Measurements from ENCODE around the gene CA10.

CA10 gene

DNA sequence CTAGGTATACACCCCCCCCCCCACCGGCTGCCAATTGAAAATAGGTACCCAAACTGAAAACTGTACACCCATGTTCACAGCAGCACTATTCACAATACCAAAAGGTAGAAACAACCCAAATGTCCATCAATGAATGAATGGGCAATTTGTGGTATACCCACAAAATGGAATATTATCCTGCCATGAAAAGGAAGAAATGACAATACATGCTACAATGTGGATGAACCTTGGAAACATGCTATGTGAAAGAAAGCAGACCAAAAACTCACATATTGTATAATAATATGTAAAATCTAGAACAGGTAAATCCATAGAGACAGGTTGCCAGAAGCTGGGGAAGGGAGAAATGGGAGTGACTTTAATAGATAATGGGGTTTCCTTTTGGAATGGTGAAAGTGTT, 480.6 kb downstream of the CA10 start:
- no peak for DNase-seq (ENCODE audit: low spot score)

DNA sequence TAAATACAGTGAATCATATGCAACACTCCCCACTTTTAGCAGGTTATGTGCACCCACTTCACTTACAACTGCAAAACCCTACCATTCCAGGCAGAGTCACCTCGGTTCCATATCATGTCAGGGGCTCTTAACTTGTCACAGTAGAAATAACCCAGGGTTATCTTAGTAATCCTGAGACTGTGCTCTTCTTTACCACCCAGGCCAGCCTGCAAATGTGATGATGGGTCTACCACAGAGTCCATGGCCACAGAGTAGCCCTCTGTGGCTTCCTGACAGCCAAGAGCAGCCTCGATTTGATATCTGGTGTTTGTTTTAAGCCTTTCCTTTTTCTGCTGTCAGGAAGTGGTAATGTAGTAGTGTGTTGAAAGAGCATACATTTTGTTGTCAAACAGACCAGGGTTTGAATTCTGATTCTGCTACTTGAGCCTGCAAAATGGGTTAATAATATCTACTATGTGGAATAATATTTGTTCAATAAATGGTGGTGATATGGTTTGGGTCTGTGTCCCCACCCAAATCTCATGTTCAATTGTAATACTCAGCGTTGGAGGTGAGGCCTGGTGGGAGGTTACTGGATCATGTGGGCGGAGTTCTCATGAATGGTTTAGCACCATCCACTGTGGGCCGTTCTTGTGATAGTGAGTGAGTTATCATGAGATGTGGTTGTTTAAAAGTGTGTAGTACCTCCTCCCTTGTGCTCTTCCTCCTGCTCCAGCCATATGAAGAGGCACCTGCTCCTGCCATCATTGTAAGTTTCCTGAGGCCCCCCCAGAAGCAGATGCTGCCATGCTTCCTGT, 481.6 kb downstream of the CA10 start:
- DNase-seq (ENCODE audit: low spot score), result no peak

DNA sequence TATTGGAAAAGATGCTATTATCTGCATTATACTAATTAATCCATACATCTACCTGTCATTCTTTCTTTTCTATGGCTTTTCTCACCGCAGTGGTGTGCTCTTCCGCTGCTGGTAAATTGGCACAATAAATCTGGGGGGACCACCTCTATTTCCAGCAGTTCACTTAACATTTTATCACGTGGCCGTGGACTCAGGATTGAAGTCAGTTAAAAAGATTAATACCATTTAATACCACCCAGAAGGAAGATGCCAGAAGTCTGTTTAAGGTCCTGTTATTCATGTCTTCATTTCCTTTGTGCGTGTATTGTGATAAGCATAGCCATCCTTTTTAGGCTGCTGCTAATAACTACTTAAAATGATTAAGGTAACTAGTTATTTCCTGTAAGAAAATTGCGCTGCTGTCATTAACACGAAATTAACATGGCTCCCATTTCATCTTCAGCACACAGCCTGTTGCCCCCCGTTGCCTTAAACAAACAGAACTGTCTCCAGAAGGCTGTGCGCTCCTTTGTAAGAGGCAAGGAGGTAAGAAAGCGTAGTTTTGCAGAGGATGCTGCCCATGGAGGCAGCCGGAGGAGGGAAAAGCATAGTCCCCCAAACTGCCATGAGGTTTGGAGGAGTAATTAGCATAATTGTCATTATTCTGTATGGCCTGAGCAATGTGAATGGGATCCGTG, 483.8 kb downstream of the CA10 start:
- no peak for DNase-seq (ENCODE audit: low spot score)

DNA sequence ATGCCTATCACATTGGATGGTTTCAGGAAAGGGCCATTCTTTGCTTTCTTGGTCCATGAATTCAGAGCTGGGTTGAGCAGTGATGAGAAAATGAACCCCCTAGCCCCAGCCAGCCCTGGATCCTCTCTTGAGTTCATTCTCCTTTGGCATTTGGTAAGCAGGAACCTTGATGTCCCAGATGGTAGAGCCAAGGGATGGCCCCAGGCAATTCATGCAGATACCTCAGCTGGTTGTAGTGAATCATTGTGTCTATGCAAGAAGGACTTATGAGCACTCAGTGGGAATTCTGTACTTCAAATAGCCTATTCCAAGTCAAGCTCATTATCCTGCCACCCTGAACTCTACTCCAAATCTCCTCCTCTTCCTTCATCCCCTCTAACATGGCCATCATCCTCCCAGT, 485.4 kb downstream of the CA10 start:
- no peak for DNase-seq (ENCODE audit: low spot score)

DNA sequence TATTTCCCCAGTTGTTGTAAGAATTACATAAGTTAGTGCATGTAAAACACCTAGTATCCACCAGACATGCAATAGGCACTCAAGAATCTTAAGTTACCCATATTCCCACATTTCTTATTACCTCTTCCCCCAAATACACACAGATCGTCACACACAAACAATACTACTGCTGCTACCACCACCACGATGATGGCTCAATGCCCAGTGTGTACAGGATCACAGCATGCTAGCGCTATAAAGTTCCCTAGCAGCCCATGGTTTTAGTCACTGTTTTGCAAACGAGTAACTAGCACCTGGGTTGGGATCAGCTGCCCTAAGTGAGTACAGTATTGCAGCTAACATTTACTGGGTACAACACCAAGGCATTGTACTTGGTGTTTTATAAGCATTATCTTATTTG, 486.4 kb downstream of the CA10 start:
- DNase-seq (ENCODE audit: low spot score), result no peak

DNA sequence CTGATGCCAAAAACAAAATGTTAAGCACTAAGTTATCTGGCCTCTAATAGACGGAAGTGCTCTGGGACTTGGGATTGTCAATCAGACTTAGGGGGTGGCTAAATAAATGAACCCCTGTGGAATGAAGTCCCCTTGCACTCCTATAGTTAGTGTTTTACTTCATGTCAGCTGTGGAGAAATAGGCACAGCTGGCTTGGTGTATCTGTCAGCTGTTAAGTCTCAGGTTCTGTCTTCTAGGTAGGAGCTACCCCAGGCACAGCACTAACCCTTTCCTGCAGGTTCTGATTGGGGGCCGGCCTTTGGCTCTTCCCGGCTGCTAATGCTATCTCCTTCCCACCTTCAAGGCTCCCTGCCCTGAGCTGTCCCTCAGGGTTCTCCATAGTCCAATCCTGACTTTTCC, 487.6 kb downstream of the CA10 start:
- no peak for DNase-seq (ENCODE audit: low spot score)

DNA sequence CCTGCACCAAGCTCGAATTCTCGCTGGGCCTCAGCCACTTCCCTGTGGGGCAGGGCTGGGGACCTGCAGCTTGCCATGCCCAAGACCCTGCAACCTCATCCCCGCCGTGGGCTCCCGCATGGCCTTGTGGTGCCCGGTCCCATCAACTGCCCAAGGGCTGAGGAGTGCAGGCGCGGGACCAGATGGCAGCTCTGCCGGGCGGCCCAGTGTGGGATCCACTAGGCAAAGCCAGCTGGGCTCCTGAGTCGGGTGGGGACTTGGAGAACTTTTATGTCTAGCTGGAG, 489.6 kb downstream of the CA10 start:
- DNase-seq (ENCODE audit: low spot score), result no peak

DNA sequence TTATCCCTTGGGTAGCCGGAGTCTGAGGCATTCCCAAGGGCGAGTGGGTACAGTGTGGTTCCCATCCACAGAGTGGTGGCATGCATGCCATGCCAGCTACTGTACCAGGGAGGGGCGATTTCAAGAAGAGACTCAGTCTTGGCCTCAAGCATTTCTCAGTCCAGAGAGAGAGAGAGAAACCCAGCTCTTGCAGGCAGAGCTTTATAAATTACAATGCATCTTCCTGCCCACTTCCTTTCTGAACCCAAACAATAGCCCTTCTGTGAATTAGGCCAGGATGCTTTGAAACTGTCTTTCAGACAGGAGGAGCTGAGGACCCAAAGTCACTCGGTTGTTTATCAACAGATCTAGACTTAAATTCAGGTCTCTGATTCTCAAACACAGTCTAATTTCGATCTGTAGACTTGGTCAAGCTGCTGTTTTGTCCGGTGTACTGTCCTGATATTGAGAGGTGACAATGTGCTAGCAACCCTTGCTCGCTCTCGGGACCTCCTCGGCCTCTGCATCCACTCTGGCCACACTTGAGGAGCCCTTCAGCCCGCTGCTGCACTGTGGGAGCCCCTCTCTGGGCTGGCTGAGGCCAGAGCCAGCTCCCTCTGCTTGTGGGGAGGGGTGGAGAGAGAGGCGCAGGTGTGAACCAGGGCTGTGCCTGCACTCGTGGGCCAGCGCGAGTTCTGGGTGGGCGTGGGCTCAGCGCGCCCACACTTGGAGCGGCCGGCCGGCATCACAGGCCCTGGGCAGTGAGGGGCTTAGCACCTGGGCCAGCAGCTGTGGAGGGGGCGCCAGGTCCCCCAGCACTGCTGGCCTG, 490.2 kb downstream of the CA10 start:
- DNase-seq (ENCODE audit: low spot score), result no peak

DNA sequence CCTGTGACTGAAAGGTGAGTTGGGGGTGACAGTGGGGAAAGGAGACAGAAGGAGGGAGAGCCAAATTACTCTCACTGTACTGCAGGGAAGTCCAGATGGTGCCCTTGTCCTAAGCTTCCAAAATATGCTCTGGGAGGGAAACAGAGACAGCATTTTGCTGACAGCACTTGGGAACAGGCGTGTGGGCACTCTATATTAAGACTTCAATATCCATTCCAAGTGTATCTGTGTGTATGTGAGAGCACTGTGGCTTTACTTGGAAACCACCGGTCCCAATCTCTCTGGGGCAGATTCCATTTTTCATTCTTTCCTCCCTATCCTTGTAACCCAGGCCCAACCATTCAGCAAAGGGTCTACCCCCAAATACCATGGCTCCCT, 490.8 kb downstream of the CA10 start:
- no peak for DNase-seq (ENCODE audit: low spot score)

DNA sequence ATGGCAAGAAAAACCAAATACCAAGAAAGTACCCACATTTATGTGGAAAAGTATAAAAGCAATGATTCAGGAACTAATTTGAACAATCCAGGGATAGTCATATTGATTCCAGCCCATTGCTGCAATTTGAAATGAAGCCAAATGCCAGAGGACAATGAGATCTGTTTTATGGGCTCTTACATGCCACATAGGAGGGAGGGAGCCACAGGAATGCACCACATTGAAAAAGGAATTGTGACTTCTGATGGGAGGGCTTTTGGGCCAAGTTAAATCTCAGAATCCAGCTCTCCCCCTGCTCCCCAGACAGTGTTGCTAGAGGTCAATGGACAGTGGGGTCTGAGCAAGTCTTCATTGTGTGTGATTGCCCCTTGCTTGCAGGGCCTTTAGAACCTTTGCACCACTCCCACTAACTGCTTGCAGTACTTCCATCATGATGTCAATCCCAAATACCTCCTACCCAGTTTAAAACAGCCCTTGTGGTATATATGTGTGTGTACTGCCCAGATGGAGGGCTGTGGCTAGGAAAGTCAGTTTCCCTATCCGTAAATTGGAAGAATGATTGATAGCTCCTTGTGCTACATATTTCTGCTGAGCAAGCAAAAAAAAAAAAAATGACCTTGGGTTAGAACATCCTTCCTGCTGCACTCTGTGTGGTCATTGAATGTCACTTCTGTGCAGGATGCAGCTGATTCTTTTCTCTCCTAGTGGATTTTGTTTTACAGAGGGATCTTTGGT, 491.4 kb downstream of the CA10 start:
- no peak for DNase-seq (ENCODE audit: low spot score)

DNA sequence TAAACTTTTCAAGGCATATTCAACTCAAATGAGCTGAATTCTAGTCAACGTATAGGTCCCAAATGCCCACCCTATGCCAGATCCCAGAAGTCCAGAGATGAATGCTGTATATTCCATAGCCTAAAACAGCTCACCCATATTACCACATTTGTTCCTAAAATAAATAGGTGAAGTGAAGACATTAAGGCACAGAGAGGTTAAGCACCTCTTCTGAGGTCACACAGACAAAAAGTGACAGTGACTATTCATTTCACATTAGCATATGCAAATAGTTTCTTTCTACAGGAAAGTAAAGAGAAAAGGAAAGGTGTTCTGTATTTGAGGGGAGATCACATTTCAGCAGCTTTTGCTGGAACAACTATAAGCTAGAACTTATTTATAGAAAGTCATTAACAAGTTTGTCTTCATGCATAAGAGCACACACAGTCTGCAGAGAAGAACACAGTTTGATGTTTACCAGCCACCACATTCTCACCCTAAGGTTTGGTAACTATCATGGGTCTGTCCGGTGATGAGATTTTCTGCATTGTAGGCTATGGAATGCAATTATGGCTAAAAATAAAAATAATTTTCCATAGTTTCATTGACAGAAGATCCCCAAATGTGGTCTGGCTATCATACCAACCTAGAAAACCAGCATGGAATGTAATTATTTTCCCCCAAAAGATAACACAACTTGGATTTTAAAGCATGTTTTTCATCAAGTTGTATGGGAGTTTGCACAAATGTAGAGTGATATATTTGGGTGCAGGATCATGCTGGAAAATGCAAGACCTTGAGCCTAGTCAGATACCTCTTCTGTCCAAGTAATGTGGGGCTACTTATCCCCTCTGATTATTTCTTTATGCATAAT, 496.1 kb downstream of the CA10 start:
- DNase-seq (ENCODE audit: low spot score), result no peak

DNA sequence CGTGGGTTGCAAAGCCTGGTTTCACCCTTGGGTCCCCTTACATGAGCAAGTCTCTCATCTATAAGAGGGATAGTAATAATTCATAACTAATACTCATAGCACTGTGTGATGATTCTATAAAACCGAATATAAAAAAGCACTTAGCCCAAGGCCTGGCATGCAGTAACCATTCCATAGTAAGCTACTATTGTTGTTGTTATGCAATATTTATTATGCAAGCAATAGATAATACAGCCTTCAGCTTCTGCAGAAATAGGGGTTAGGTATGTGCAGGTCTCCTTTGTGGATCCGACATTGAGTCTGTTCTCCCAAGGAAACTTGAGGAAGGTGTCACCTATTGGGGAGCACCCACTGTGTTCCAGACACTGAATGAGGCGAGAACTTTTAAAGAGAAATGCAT, 497.1 kb downstream of the CA10 start:
- no peak for DNase-seq (ENCODE audit: low spot score)

DNA sequence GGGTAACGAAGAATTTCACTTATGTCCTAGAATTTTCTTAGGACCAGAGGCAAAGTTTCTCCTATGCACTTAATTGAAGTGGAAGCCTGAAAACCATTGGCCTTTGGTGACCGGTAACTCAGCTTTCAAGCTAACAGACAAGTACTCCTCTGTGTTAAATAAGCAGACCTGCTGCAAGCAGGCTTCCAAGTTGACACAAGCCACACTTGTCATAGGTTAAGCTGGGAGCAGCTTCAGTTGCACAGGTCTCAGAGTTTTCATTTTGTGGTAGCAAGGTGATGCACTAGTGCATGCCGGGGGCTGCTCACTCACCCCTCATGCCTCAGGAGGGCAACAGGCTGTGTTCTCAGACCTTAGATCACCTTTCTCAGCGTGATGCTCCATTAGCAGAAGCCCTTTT, 498.2 kb downstream of the CA10 start:
- no peak for DNase-seq (ENCODE audit: low spot score)

DNA sequence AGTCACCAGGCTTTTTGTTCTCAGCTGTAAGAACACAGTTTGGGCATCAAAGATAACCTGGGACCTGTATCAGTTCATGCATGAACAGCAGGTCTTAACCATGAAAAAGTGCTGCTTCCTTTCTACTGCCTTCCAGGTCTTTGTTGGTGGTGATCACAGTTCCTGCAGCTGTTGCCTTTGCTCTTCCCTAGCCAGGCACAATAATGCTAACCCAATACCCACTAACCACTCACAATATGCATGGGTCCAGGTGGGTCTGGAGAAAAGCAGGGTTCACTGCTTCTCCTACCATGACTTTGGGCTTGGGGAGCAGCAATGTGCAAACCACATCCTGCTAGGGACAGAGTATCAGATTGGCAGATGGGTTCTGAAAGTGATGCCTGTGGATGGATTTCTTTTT, 501.3 kb downstream of the CA10 start:
- no peak for DNase-seq (ENCODE audit: low spot score)

DNA sequence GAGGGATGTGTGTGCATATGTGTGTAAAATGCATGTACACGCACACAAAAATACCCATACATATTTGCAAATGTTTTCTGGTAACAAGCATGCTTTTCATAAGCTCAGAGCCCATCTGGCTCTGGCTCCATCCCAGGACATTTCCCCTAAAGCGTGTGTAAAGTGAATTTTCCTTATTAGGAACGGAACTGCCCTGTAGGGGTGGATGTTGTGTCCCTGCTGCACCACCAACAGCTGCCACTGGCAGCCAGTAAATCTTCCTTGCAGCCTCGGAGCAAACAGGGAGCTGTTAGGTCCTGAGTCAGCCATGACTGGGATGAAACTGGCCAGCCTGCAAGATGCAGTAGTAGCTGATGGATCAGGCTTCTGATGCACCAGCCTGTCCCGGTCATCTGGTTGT, 504.6 kb downstream of the CA10 start:
- DNase-seq (ENCODE audit: low spot score), result peak; percentile 49

DNA sequence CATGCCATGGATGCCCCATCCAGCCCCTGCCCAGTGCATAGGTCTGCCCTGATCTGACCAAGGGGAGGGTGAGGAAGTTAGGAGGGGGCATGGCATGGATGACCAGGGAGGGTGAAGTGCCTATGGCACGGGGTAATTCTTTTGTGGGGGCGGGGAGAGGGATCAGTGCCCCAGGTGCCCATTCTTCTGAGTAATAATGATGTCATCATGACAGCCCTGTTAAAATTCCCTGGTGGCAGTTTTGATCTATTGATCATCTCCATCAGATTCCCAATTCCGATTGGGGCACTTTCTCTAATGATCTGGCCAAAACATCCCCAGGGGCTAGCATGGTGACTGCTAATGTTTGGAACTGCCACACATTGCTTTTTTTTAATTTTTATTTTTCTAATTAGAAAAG, 506.0 kb downstream of the CA10 start:
- DNase-seq (ENCODE audit: low spot score), result no peak

DNA sequence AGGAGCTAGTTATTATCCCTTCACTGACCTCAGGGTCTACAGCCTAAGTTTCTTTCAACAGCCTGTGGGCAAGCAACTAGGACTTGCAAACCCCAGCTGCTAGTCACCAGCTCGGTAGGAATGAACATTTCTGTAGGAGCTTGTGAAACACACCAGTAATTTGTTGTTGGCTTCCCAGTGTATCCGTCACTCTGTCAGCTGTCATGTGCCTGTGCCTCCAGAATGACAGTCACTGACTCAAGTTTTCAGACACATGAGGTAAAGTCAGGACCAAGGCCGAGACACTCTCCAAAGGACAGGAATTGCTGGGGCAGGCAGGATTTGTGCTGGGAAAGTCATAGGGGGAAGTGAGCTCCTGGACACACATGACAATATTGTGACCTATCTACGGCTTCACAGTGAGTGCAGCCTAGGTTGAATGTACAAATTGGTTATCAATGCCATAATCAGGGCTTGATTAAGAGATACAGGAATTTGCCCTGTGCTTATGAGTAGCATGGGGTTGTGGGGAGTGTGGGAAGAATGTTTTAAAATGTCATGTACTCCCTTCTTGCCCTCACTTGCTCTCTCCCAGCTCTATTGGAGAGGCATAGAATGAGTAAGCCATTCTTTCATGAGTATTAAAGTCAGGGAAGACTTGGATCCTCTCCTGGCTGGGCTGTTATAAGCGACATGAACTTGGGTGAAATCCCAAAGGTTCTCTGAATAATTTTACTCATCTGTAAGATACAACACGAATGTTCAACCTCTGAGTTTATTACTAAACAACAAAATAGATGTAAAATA, 506.8 kb downstream of the CA10 start:
- no peak for DNase-seq (ENCODE audit: low spot score)

DNA sequence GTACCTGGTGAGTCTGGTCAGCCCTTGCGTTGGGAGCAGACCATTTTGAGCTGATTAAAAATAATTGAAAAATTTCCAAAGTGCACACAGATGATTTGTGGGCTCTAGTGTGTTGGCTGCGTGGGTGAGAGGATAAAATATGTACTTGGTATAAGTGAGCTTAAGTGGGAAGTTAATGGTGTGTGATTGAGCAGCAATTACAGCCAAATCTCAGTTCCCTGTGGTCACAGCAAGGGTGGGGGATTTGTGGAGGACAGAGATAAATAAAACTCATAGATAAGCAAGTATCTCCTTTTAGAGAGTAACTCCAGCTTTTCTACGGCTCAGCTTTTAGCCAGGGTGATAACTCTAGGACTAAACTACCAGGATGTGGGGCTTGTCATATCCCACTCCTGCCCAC, 507.7 kb downstream of the CA10 start:
- DNase-seq (ENCODE audit: low spot score), result no peak

DNA sequence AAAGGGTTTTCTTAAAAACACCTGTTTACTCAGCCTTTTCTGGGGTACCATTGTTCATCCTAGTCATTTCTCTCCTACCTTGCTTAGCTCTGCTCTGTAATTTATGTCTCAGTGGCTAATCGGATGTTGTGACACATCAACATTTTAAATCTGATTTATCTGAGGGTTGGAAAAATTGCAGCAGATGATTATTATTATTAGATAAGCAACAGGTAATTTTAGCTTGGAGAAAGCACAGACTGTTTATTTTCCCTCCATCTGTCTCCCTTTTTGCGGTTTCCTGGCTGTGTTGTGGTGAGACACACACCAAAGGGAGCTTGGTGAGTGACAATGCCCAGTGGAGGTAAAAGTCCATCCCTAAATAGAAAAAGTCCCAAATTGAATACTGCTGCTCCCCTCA, 508.3 kb downstream of the CA10 start:
- no peak for DNase-seq (ENCODE audit: low spot score)

DNA sequence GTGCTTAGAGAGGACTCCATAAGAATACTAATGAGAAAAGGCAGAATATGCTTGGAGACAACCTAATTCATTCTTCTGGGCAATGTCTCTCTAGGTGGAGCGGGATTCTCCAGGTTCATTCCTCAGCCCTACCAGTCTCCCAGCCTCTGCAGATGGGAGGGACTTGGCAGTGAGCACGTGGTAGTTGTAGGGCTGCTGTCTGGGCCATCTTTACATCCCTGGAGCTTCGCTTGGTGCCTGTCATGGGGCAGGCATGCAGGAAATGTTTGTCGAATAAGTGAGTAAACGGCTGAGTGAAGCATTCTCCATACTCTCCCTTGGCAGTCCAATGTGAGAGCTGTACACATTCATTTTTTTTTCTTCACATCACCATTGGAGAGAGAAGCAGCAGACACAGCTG, 510.7 kb downstream of the CA10 start:
- no peak for DNase-seq (ENCODE audit: low spot score)

DNA sequence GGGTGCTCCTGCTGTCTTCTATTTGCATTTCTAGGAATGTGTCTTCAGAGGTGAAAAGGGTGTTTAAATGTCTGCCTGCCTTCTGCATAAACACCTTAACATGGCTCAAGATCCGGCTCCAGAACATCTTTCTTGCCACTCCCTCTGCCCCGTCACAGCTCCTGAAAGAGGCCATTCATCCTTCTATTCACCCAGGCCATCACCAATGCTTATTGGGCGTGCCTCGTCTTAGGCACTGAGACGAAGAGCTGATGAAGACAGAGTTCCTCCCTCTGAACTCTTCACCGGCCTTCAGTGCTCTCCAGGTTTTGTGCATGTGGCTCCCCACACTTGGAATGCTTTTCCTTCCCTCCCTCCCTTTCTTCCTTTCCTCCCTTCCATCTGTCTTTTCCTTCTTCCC, 511.4 kb downstream of the CA10 start:
- DNase-seq (ENCODE audit: low spot score), result no peak

Data from Ammon's horn (tissue), 1 donor.